ENCODE data around the gene C1orf94.

GRCh38 chr1:34199927-34200326, 23.2 kb downstream of the C1orf94 start:
- no peak for TF ChIP-seq CTCF (IDR thresholded peaks at IDR 0.05; ENCODE audit: low read depth, low read length)
- no peak for TF ChIP-seq EZH2phosphoT487 (IDR thresholded peaks at IDR 0.05; ENCODE audit: low read depth)

All from OCI-LY3 (cell line).